Endothelial cell of umbilical vein (primary cell): ENCODE data around the gene KAZN. TPM values are rescaled to one million over a fixed set of nuclear protein-coding genes. Genes with fewer than 3 reads are reported as not detected.

ENCODE experiments used
- BruUV-seq: library from RNA; stranded (reverse); fragments of 400-500 nt; replicated peaks from 2 replicates; lab custom pipeline; 2021; lab: Mats Ljungman, UMichigan
- CTCF ChIA-PET: fragments of 300-600, 350-600 bp; sonication (Branson Sonifier 250); formaldehyde crosslinking; loops from one replicate; lab custom pipeline; 2021; ENCODE audit warnings: antibody characterized with exemption, inconsistent platforms; lab: Charles Lee
- POLR2A ChIA-PET: fragments of 300-600, 350-600 bp; sonication (Branson Sonifier 250); formaldehyde crosslinking; loops from one replicate; lab custom pipeline; 2021; ENCODE audit warnings: antibody characterized with exemption, inconsistent platforms; lab: Charles Lee
- DNase-seq: peaks from one replicate; pipeline ENCODE4 v3.0.0-alpha.2; 2011; ENCODE audit warnings: low read depth, low spot score
- FAIRE-seq: peaks from 2 replicates; lab custom pipeline; 2011; peaks lifted over from hg19 to GRCh38; lab: Jason Lieb, UNC
- H2AFZ ChIP-seq: 2 replicates; pipeline ENCODE4 v1.6.0; 2012; ENCODE audit warnings: low read depth, low read length, control low read depth, inconsistent platforms
- H3K27ac ChIP-seq: 2 replicates; pipeline ENCODE4 v1.5.1; 2011; ENCODE audit warnings: low read depth, mild to moderate bottlenecking, control low read depth, low read length, moderate library complexity; ENCODE audit not compliant: insufficient read depth
- H3K27me3 ChIP-seq, 2 experiments: 2 replicates each; pipeline versions ENCODE4 v1.6.0 to v1.6.1; 2011; ENCODE audit warnings: low read length in 2 of 2, mixed read lengths in 1 of 2; ENCODE audit not compliant: control insufficient read depth in 2 of 2, insufficient read depth in 2 of 2
- H3K36me3 ChIP-seq, 2 experiments: 2 replicates in 1 of 2; 3 replicates in 1 of 2; pipeline ENCODE4 v1.5.1; 2011; ENCODE audit warnings: low read length in 2 of 2, mild to moderate bottlenecking in 1 of 2, moderate library complexity in 1 of 2; ENCODE audit not compliant: control insufficient read depth in 2 of 2, insufficient read depth in 2 of 2; ENCODE audit errors: extremely low read depth in 1 of 2
- H3K4me1 ChIP-seq: 3 replicates; pipeline ENCODE4 v1.5.1; 2011; ENCODE audit warnings: mild to moderate bottlenecking, low read length; ENCODE audit not compliant: control insufficient read depth, insufficient read depth; ENCODE audit errors: extremely low read depth
- H3K4me2 ChIP-seq: 2 replicates; pipeline ENCODE4 v1.6.1; 2011; ENCODE audit warnings: low read length, control low read depth, mixed read lengths; ENCODE audit not compliant: insufficient read depth
- H3K4me3 ChIP-seq, 3 experiments: fragments of 200-600 bp in 1 of 3; sonication (generic), shearing (Covaris generic) in 1 of 3; replicated peaks in 1 of 3; 2 replicates each; pipeline ENCODE4 v1.5.1; 2011 to 2016; ENCODE audit warnings: control low read depth in 3 of 3, low read length in 3 of 3, mild to moderate bottlenecking in 2 of 3, inconsistent platforms in 1 of 3, low read depth in 1 of 3, moderate library complexity in 1 of 3; ENCODE audit not compliant: insufficient read depth in 1 of 3
- H3K79me2 ChIP-seq: 2 replicates; pipeline ENCODE4 v1.6.0; 2012; ENCODE audit warnings: low read length, inconsistent platforms; ENCODE audit not compliant: control insufficient read depth, insufficient read depth
- H3K9ac ChIP-seq: replicated peaks from 2 replicates; pipeline ENCODE3; 2011; ENCODE audit warnings: low read length, control low read depth; ENCODE audit not compliant: insufficient read depth; ENCODE audit errors: extremely low read depth
- H3K9me1 ChIP-seq: replicated peaks from 3 replicates; pipeline ENCODE4 v1.6.0; 2011; ENCODE audit warnings: mild to moderate bottlenecking, low read length; ENCODE audit not compliant: control insufficient read depth, insufficient read depth; ENCODE audit errors: extremely low read depth
- H3K9me3 ChIP-seq: replicated peaks from 2 replicates; pipeline ENCODE4 v1.5.1; 2012; ENCODE audit warnings: low read length, inconsistent platforms; ENCODE audit not compliant: control insufficient read depth, insufficient read depth
- H4K20me1 ChIP-seq: replicated peaks from 2 replicates; pipeline ENCODE3; 2011; ENCODE audit warnings: mild to moderate bottlenecking, low read length; ENCODE audit not compliant: control insufficient read depth, insufficient read depth; ENCODE audit errors: extremely low read depth
- FOS ChIP-seq: IDR thresholded peaks from 2 replicates; pipeline ENCODE4 v1.6.1; 2011; ENCODE audit warnings: mild to moderate bottlenecking, low read length, moderate library complexity, borderline replicate concordance; ENCODE audit not compliant: insufficient read depth
- MYC ChIP-seq: IDR thresholded peaks from one replicate; pipeline ENCODE4 v1.6.1; 2011; ENCODE audit warnings: mild to moderate bottlenecking, low read depth, low read length
- POLR2AphosphoS5 ChIP-seq: IDR thresholded peaks from 2 replicates; pipeline ENCODE4 v1.6.1; 2012; ENCODE audit warnings: low read depth, mild to moderate bottlenecking, control low read depth, low read length, moderate library complexity; ENCODE audit not compliant: insufficient read depth
- dilution Hi-C: fragments of 300-500 bp; cut with MboI; formaldehyde crosslinking; loops from one replicate; pipeline ENCODE4 v1.15.0; 2019; ENCODE audit warnings: low sequenced_read_pairs; ENCODE audit not compliant: extremely low pct_ligation_motif_present
- intact Hi-C: fragments of 100-400 bp; cut with micrococcal nuclease; formaldehyde crosslinking; loops from one replicate; pipeline ENCODE4 v1.10.0; 2022
- polyA plus RNA-seq, 4 experiments: library from polyadenylated mRNA; depleted of rRNA in 3 of 4; stranded (reverse) in 3 of 4; unstranded in 1 of 4; fragments of >200 nt; gene quantifications; 2 replicates each; pipeline versions ENCODE4 v1.2.1 to v1.2.3, GENCODE V29; 2011 to 2012; ENCODE audit warnings: missing spikeins in 1 of 4
- total RNA-seq: library from RNA; stranded (reverse); gene quantifications from 2 replicates; pipeline ENCODE4 v1.2.3, GENCODE V29; 2021
- TF ChIP-seq, protein P1 (sequence below), 2 donors: IDR thresholded peaks; 1 replicate in 1 of 2; 2 replicates in 1 of 2; pipeline ENCODE4 v1.5.1; 2011; ENCODE audit warnings: low read length in 2 of 2, mild to moderate bottlenecking in 2 of 2, moderate library complexity in 2 of 2, control low read depth in 1 of 2, inconsistent platforms in 1 of 2, low read depth in 1 of 2; ENCODE audit not compliant: insufficient read depth in 1 of 2; ENCODE audit errors: extremely low read depth in 1 of 2
- TF ChIP-seq, protein P2 (sequence below): IDR thresholded peaks from 2 replicates; pipeline ENCODE4 v1.6.1; 2011; ENCODE audit not compliant: insufficient read depth, insufficient read length

KAZN gene
- total and polyA plus RNA-seq, 2 donors (not counting 3 experiments of a cell fraction or from before 2014, with no cell fraction given): 1.6 to 5.8 TPM

GRCh38 chr1:14928412-14928811, 329.9 kb downstream of the KAZN start:
- H3K36me3 ChIP-seq: no peaks in the 10 kb centered on the region
- H3K4me2 ChIP-seq: no peak overlapping the region
- H3K9ac ChIP-seq: no peak overlapping the region
- peaks cover 8 to 14% of the 10 kb centered on the region in 2 experiments for H3K27me3 ChIP-seq
- ChIA-PET CTCF (no interaction called here), POLR2A (no interaction called here)
- FAIRE-seq (no peak), DNase-seq (no peak)
- H3K4me1 ChIP-seq: peaks cover 5% of the 10 kb centered on the region
- dilution Hi-C loops (no loop called here), intact Hi-C loops (no loop called here)
- TF ChIP-seq POLR2AphosphoS5: no peak
- H3K9me1 ChIP-seq: no peaks in the 10 kb centered on the region
- H3K27ac ChIP-seq: no peak overlapping the region
- H3K4me3 ChIP-seq: no peak overlapping the region
- BruUV-seq: no TSS peak
- H4K20me1 ChIP-seq: no peaks in the 10 kb centered on the region
- no peaks in the 10 kb centered on the region for H3K9me3 ChIP-seq
- no peaks in the 10 kb centered on the region for H3K79me2 ChIP-seq
- H2AFZ ChIP-seq: no peak overlapping the region

DNA sequence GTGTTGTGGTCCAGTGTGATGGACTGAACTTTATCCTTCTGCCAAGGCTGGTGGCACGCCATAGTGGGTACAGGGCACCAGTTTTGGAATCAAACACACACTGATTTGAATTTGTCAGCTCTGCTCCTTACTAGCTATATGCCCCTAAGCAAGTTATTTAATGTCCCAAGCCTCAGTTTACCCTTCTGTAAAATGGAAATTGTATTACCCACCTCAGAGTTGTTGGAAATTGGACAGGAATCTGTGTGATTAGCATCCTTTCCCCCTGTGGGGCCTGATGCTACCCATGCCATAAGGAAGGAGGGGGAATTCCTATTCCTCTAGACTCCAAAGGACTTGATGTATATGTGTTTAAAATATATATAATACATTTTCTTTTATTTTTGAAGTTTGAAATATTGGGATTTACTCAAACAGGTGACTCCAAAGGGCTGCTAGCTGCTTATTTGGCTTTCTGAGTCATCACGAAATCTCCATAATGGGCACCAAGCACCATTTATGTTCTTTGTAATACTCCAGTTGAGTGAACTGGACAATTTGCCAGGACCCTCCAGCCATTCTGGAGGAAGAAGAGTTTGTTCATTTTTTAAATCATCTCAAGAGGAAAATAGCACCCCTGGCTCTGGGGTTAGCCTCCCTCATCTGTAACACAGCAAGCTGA, 330.5 kb downstream of the KAZN start:
- no peak overlapping the region for H3K9ac ChIP-seq
- no peaks in the 10 kb centered on the region for H3K79me2 ChIP-seq
- no peaks in the 10 kb centered on the region for H3K9me3 ChIP-seq
- no peaks in the 10 kb centered on the region for H4K20me1 ChIP-seq
- no peaks in the 10 kb centered on the region for H3K36me3 ChIP-seq
- H2AFZ ChIP-seq: no peak overlapping the region
- H3K4me2 ChIP-seq: no peak overlapping the region
- dilution Hi-C loops: no loop called here
- no peak for FAIRE-seq
- H3K27me3 ChIP-seq: peaks cover 8 to 14% of the 10 kb centered on the region in 2 experiments
- CTCF ChIA-PET: no interaction called here
- no peak overlapping the region for H3K27ac ChIP-seq
- no peaks in the 10 kb centered on the region for H3K9me1 ChIP-seq
- TF ChIP-seq, protein P1, sequence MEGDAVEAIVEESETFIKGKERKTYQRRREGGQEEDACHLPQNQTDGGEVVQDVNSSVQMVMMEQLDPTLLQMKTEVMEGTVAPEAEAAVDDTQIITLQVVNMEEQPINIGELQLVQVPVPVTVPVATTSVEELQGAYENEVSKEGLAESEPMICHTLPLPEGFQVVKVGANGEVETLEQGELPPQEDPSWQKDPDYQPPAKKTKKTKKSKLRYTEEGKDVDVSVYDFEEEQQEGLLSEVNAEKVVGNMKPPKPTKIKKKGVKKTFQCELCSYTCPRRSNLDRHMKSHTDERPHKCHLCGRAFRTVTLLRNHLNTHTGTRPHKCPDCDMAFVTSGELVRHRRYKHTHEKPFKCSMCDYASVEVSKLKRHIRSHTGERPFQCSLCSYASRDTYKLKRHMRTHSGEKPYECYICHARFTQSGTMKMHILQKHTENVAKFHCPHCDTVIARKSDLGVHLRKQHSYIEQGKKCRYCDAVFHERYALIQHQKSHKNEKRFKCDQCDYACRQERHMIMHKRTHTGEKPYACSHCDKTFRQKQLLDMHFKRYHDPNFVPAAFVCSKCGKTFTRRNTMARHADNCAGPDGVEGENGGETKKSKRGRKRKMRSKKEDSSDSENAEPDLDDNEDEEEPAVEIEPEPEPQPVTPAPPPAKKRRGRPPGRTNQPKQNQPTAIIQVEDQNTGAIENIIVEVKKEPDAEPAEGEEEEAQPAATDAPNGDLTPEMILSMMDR (IDR thresholded peaks at IDR 0.05; ENCODE audit: extremely low read depth in 1 of 2, insufficient read depth in 1 of 2, low read depth in 1 of 2, low read length in 2 of 2): no peak
- TF ChIP-seq FOS (no peak), POLR2AphosphoS5 (no peak), MYC (no peak)
- TF ChIP-seq, protein P2, sequence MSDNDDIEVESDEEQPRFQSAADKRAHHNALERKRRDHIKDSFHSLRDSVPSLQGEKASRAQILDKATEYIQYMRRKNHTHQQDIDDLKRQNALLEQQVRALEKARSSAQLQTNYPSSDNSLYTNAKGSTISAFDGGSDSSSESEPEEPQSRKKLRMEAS: no peak
- POLR2A ChIA-PET: no interaction called here
- no peak for DNase-seq
- no peak overlapping the region for H3K4me3 ChIP-seq
- intact Hi-C loops: no loop called here
- BruUV-seq: no TSS peak
- H3K4me1 ChIP-seq: peaks cover 5% of the 10 kb centered on the region
